ENCODE data around the gene AAGAB.
"Not testable (repeated sequence)": the region's sequence is repeated elsewhere in the genome, so short reads cannot be mapped to it uniquely, and the experiment has no call there.

Gene AAGAB

GRCh38 chr15:67171471-67171870, 83.0 kb downstream of the AAGAB start:
- no peak for DNase-seq (ENCODE audit: low spot score)

GRCh38 chr15:67170143-67170925, 84.1 kb downstream of the AAGAB start:
- no peak for DNase-seq (ENCODE audit: low spot score)

- DNase-seq (ENCODE audit: low spot score): no peak
These were observed 85.8 kb downstream of the AAGAB start for GRCh38 chr15:67168694-67169093.

DNA sequence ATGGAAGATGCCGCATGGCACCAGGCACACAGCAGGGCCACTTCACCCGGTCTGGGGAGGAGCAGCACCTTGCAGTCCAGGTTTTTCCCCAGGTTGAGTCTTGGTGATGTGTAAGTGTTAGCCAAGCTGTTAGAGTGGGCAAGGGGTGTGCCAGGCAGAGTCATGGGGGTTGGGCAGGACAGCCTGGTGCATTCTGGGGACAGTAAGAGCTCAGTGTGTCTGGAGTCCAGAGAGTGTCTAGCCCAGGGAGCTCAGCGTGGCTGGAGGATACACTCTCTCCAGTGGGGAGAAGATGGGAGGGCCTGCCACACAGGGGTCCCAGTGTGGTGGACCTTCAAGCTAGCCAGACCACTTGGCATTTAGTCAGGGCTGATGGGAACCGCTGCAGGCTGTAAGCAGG, 87.4 kb downstream of the AAGAB start:
- DNase-seq (ENCODE audit: low spot score): no peak

DNA sequence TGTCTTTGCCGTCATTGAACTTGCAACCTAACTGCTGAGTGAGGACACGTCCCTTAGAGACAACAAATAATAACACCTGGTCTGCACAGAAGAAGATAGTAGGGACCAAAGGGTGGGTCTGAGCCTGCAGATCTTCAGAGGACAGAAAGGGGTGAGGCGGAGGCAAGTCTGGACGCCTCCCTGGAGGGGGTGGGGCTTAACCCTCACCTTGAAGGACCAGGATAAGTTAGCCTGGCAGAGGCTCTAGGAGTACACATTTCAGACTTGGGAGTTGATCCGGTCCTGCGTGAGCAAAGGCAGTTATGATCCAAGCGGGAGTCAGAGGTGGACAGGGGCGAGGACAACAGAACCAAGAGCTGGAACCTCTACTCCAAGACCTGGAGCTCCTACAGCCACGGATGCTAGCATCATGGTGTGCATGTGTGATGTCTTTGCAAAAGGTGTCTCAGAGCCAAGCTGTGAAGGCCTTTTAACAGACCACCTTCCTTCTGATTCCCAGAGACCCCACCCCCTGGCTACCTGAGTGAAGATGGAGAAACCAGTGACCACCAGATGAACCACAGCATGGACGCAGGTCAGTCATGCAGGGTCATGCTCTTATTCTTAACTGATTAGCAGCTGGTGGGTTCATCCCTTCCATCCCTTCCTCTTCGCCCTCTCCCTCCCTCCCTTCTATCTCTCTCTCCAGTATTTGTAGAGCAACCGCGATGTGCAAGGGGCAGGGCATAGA, 88.0 kb downstream of the AAGAB start:
- DNase-seq (ENCODE audit: low spot score): no peak

DNA sequence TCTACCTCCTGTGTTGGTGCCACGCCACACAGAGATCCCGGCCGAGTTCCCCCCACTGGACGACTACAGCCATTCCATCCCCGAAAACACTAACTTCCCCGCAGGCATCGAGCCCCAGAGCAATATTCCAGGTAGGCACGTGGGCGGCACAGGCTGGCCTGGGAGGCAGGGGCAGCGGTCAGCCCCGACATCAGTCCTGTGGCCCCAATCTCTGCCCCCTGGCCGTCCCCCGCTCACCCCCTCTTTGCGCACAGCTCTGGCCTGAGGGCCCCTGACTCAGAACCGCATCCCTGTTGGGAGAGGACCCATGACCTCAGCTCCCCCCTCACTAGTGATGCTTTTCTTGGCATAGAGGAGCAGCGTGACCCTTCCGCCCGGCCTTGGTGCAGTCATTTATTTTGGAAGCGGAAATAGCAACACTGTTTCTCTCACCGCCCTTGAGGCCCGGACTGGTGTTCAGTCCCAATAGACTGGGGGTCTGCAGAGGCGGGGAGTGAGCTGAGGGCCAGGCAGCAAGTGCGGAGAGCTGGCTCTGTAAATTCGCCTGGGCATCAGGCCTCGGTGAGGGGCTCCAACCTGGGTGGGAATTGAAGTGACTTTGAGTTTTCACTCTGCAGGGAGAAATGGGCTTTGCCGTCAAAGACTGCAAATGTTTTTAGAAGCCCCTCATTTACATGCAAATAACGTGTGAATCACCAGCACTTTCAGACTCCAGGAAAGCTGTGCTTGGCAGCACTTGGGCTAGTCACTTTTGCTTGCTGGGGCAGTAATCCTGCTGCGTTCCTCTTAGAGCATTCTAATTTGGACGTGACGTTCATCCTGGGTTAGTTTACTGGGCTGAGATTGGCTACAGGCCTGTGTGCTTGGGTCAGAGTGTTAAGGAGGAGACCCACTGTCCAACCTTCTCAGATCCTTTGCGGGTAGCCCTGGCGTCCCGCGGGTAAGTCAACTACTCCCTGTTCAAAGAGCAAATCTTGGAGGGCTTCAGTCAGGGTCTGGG, 88.9 kb downstream of the AAGAB start:
- no peak for DNase-seq (ENCODE audit: low spot score)

DNA sequence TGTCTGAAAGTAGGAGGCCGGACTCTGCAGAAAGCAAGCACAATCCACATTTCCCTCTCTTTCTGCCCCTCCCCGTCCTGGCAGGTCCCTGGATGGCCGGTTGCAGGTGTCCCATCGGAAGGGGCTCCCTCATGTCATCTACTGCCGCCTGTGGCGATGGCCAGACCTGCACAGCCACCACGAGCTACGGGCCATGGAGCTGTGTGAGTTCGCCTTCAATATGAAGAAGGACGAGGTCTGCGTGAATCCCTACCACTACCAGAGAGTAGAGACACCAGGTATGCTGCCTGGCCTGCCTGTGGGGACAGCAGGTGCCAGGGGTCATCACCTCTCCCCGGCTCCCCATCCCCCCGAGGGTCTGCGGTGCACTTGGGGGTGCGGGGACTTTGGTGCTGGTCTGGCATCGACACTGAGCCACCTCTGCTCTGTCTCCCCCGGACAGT, 89.6 kb downstream of the AAGAB start:
- DNase-seq (ENCODE audit: low spot score): no peak

GRCh38 chr15:67164401-67164791, 90.1 kb downstream of the AAGAB start:
- no peak for DNase-seq (ENCODE audit: low spot score)

GRCh38 chr15:67163180-67163579, 91.3 kb downstream of the AAGAB start:
- DNase-seq (ENCODE audit: low spot score): no peak

DNA sequence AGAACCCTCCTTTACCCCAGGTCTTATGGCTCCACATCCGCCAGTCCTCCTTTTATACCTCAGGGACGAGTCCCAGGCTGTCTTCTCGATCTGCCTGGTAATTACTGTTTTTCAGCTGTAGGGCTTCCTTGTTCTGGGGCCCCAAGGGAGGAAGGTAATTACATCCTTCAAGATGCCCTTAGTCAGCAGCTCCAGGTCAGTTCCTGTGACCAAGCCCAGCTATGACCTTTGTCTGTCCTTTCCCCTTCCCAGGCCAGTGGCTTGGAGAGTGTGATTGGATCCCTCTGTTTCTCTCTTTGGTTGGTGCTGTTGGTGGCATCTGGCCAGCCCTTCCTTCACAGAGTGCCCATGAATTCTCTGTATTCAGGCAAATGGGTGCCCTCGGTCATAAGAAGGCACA, 92.6 kb downstream of the AAGAB start:
- no peak for DNase-seq (ENCODE audit: low spot score)

GRCh38 chr15:67161412-67161811, 93.0 kb downstream of the AAGAB start:
- DNase-seq (ENCODE audit: low spot score): no peak

- no peak for DNase-seq (ENCODE audit: low spot score)
These were observed 96.1 kb downstream of the AAGAB start for GRCh38 chr15:67158367-67158766.

GRCh38 chr15:67157521-67158252, 96.8 kb downstream of the AAGAB start:
- DNase-seq (ENCODE audit: low spot score): no peak

GRCh38 chr15:67156834-67157233, 97.6 kb downstream of the AAGAB start:
- no peak for DNase-seq (ENCODE audit: low spot score)

DNA sequence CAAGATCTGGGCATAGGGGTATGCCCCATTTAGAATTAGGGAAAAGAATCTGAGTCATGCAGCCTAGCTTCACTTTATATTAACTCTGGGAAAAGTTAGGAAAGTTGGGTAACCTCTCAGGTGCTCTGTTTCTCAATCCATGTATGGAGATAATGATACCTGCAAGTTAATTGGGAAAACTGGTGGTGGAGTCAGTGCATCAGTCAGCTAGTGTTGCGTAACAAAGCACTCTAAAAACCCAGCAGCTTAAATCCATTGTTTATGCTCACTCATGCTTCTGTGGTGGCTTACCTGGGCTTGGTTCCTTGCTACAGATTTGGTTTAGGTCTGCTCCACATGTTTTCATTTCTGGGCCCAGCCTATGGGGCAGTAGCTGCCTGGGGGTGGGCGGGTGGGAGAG, 98.0 kb downstream of the AAGAB start:
- DNase-seq (ENCODE audit: low spot score): no peak

- DNase-seq (ENCODE audit: low spot score): no peak
These were observed 100.2 kb downstream of the AAGAB start for GRCh38 chr15:67154249-67154648.

GRCh38 chr15:67153044-67153443, 101.4 kb downstream of the AAGAB start:
- DNase-seq (ENCODE audit: low spot score): not testable (repeated sequence)

DNA sequence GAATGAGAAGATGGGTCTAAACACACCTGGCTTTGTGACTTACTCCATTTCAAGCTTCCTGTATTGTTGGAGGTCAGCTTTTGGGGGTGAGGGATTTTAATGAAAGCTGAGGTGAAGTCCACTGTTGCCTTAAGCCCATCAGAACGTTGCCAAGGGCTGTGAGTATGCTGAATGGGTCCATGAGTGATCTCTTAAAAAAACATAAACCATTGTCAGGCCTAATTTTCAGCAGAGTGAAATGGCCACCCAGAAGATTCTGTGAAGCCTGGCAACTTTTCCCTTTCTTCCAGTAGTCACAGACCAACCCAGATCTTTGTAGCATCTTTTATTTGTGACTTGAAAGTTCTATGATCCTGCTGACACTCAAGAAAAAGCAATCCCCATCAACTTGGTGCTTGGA, 102.0 kb downstream of the AAGAB start:
- no peak for DNase-seq (ENCODE audit: low spot score)

All from globus pallidus (tissue), 1 donor.